Thymus (tissue), 11 donors: ENCODE measurements around the gene HMOX1. TPM values are rescaled to one million over a fixed set of nuclear protein-coding genes. Genes with fewer than 3 reads are reported as not detected.

ENCODE experiments used
- DNase-seq, 9 donors: peaks; one replicate each; pipeline ENCODE4 v3.0.0-alpha.2; 2013; ENCODE audit warnings: low spot score in 9 of 9, low read depth in 6 of 9, missing footprints in 1 of 9
- H3K27ac ChIP-seq, 2 donors: one replicate each; pipeline ENCODE4 v1.5.1; 2013; ENCODE audit warnings: control low read depth in 1 of 2, low read depth in 1 of 2, low read length in 1 of 2, mild to moderate bottlenecking in 1 of 2, moderate library complexity in 1 of 2
- H3K27me3 ChIP-seq, 2 donors: one replicate each; pipeline ENCODE4 v1.5.1; 2013; ENCODE audit warnings: low read length in 1 of 2; ENCODE audit not compliant: control insufficient read depth in 2 of 2, insufficient read depth in 1 of 2
- H3K36me3 ChIP-seq, 2 donors: one replicate each; pipeline ENCODE4 v1.5.1; 2013; ENCODE audit warnings: low read length in 1 of 2, mild to moderate bottlenecking in 1 of 2, moderate library complexity in 1 of 2; ENCODE audit not compliant: control insufficient read depth in 2 of 2, insufficient read depth in 2 of 2
- H3K4me1 ChIP-seq, 2 donors: one replicate each; pipeline ENCODE4 v1.5.1; 2013; ENCODE audit warnings: low read length in 2 of 2; ENCODE audit not compliant: control insufficient read depth in 2 of 2, insufficient read depth in 2 of 2
- H3K4me3 ChIP-seq, 2 donors: one replicate each; pipeline ENCODE4 v1.5.1; 2013; ENCODE audit warnings: low read length in 2 of 2, control low read depth in 1 of 2, mild to moderate bottlenecking in 1 of 2
- H3K9me3 ChIP-seq, 2 donors: one replicate each; pipeline ENCODE4 v1.5.1; 2013; ENCODE audit warnings: low read length in 1 of 2, mild to moderate bottlenecking in 1 of 2; ENCODE audit not compliant: control insufficient read depth in 2 of 2, insufficient read depth in 1 of 2
- WGBS: extraction: QIAGEN DNeasy Blood & Tissue Kit; methylation state at CpG from one replicate; pipeline ENCODE4 v1.1.7; 2013; 5-methylcytosine and 5-hydroxymethylcytosine counted together
- polyA plus RNA-seq: library from polyadenylated mRNA; stranded (reverse); fragments of 200-250 nt; gene quantifications from one replicate; pipeline ENCODE4 v1.2.3, GENCODE V29; 2013
- total RNA-seq: library from RNA; stranded (reverse); fragments of 120-200 nt; gene quantifications from one replicate; pipeline ENCODE4 v1.2.4, GENCODE V29; 2013
- donor health status: healthy.

HMOX1 gene
- total and polyA plus RNA-seq, 2 donors = 32.2 to 119 TPM

DNA sequence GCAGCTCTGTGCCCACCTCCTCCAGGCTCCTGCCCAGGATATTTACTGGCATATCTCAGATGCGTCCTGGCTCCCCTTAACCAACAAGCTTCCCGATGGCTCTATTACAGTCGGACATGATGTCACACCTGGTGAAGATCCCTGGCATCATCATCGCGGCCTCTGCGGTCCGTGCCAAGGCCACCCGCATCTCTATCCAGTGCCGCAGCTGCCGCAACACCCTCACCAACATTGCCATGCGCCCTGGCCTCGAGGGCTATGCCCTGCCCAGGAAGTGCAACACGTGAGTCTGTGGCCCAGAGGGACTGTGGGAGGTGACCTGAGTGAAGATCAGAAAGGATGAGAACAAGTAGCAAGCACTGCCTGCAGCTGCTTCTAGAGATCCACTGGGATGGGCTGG is 25.5 kb downstream of the HMOX1 start:
- H3K36me3 ChIP-seq = peaks cover 77 to 84% of the 10 kb centered on the region in 2 donors
- no peak overlapping the region for H3K27ac ChIP-seq
- peaks cover 6 to 26% of the 10 kb centered on the region in 2 donors for H3K4me1 ChIP-seq
- no peak for DNase-seq
- H3K4me3 ChIP-seq = no peak overlapping the region
- H3K9me3 ChIP-seq = no peaks in the 10 kb centered on the region
- WGBS = 92% methylated on average over 13 of the region's 13 CpGs
- no peaks in the 10 kb centered on the region for H3K27me3 ChIP-seq

DNA sequence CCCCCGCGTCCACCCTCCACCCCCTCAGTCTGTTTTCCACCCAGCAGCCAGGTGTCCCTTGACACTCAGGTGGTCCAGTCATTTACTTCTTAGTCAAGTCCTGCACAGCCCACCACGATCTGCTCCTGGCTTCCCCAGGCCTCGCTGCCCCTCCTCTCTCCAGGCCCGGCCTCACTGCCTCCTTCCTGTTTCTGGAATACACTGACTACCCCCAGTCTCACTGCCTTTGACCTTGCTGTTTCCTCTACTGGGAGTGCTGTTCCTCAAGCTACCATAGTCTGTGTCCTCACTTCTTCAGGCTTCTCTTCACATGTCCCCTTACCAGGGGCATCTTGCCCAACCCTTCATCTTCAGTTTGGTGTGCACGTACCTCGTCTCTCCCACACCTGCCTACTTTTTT is 26.5 kb downstream of the HMOX1 start:
- WGBS = 91% methylated on average over 7 of the region's 7 CpGs
- Histone ChIP-seq H3K4me1 (peaks cover 0 to 18% of the 10 kb centered on the region in 2 donors), H3K9me3 (no peaks in the 10 kb centered on the region), H3K27ac (no peak overlapping the region), H3K4me3 (no peak overlapping the region), H3K27me3 (no peaks in the 10 kb centered on the region), H3K36me3 (peaks cover 84 to 88% of the 10 kb centered on the region in 2 donors)
- no peak for DNase-seq

- DNase-seq = peak in 1 of 9 donors; percentile 56
- H3K4me1 ChIP-seq = peaks cover 0 to 10% of the 10 kb centered on the region in 2 donors
- H3K27me3 ChIP-seq = no peaks in the 10 kb centered on the region
- no peaks in the 10 kb centered on the region for H3K9me3 ChIP-seq
- 83% methylated on average over 16 of the region's 16 CpGs for WGBS
- H3K27ac ChIP-seq = peak overlapping the region; percentile 21 to 43
- H3K4me3 ChIP-seq = no peak overlapping the region
- peaks cover 85% of the 10 kb centered on the region in 2 donors for H3K36me3 ChIP-seq
Measured at GRCh38 chr22:35409783-35410662, 29.1 kb downstream of the HMOX1 start.

DNA sequence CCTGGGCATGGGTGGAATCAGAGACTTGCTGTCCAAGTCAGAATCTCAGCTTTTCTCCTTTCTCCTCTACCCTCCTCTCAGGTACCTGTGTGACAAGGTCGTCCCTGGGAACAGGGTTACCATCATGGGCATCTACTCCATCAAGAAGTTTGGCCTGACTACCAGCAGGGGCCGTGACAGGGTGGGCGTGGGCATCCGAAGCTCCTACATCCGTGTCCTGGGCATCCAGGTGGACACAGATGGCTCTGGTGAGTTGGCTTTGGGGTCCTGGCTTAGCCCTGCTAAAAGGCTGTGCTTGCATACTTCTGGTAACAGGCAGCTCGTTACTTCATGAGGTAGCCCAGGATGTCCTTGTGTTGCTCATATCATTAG is 29.8 kb downstream of the HMOX1 start:
- DNase-seq = no peak
- Histone ChIP-seq H3K9me3 (no peaks in the 10 kb centered on the region), H3K27me3 (no peaks in the 10 kb centered on the region), H3K4me3 (no peak overlapping the region), H3K27ac (peak overlapping the region; percentile 21 to 43), H3K4me1 (peaks cover 0 to 10% of the 10 kb centered on the region in 2 donors), H3K36me3 (peaks cover 84 to 92% of the 10 kb centered on the region in 2 donors)
- WGBS = 97% methylated on average over 6 of the region's 6 CpGs

- peaks cover 85 to 93% of the 10 kb centered on the region in 2 donors for H3K36me3 ChIP-seq
- DNase-seq = no peak
- H3K9me3 ChIP-seq = no peaks in the 10 kb centered on the region
- WGBS = 93% methylated on average over 7 of the region's 7 CpGs
- no peak overlapping the region for H3K4me3 ChIP-seq
- H3K4me1 ChIP-seq = peaks cover 0 to 10% of the 10 kb centered on the region in 2 donors
- no peak overlapping the region for H3K27ac ChIP-seq
- no peaks in the 10 kb centered on the region for H3K27me3 ChIP-seq
Measured at GRCh38 chr22:35411102-35411501, 30.2 kb downstream of the HMOX1 start.

DNA sequence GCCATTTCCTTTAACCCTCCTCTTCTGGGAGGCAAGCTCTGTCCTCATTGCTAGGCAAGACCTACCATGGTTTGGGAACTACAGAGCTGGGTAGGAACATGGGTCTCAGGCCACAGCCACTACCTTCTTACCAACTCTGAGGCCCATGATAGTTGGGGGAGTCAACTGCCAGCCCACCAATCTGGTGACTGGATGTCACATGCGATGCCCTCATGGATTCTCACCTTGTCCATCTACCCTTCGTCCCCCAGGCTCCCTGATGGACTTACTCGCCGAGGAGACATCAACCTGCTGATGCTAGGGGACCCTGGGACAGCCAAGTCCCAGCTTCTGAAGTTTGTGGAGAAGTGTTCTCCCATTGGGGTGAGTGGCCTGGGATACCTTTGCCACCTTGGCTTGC is 32.7 kb downstream of the HMOX1 start:
- Histone ChIP-seq H3K27ac (no peak overlapping the region), H3K4me3 (no peak overlapping the region), H3K36me3 (peaks cover 82 to 89% of the 10 kb centered on the region in 2 donors), H3K9me3 (no peaks in the 10 kb centered on the region), H3K4me1 (peaks cover 0 to 11% of the 10 kb centered on the region in 2 donors), H3K27me3 (no peaks in the 10 kb centered on the region)
- no peak for DNase-seq
- WGBS = 98% methylated on average over 4 of the region's 4 CpGs

DNA sequence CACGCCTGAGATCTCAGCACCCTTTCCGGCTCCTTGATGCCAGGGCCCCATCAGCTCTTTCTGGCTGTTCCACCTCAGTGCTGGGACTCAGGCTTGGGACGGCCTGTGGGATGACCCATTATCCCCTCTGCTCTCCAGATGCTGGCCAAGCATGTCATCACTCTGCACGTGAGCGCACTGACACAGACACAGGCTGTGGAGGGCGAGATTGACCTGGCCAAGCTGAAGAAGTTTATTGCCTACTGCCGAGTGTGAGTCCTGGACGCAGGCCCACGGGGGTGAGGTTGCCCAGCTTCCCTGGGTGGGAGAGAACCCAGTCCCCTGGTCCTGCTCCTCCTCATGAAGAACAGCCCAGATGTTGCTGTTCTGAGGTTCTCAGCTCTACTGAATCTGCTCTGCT is 36.7 kb downstream of the HMOX1 start:
- peaks cover 88 to 90% of the 10 kb centered on the region in 2 donors for H3K36me3 ChIP-seq
- DNase-seq = no peak
- peaks cover 0 to 14% of the 10 kb centered on the region in 2 donors for H3K4me1 ChIP-seq
- 98% methylated on average over 9 of the region's 9 CpGs for WGBS
- H3K4me3 ChIP-seq = no peak overlapping the region
- H3K27me3 ChIP-seq = no peaks in the 10 kb centered on the region
- no peak overlapping the region for H3K27ac ChIP-seq
- no peaks in the 10 kb centered on the region for H3K9me3 ChIP-seq

- Histone ChIP-seq H3K27ac (no peak overlapping the region), H3K4me1 (peaks cover 0 to 14% of the 10 kb centered on the region in 2 donors), H3K9me3 (no peaks in the 10 kb centered on the region), H3K36me3 (peaks cover 92 to 93% of the 10 kb centered on the region in 2 donors), H3K4me3 (no peak overlapping the region), H3K27me3 (no peaks in the 10 kb centered on the region)
- no peak for DNase-seq
- 98% methylated on average over 8 of the region's 8 CpGs for WGBS
Measured at GRCh38 chr22:35418088-35418487, 37.2 kb downstream of the HMOX1 start.

- Histone ChIP-seq H3K9me3 (no peaks in the 10 kb centered on the region), H3K27ac (peak overlapping the region in 1 of 2 donors; percentile 65), H3K4me1 (peaks cover 0 to 14% of the 10 kb centered on the region in 2 donors), H3K27me3 (no peaks in the 10 kb centered on the region), H3K36me3 (peaks cover 93 to 94% of the 10 kb centered on the region in 2 donors), H3K4me3 (no peak overlapping the region)
- 56% methylated on average over 3 of the region's 3 CpGs for WGBS
- peak in 4 of 9 donors; percentile 18 to 59 (median 38) for DNase-seq
Measured at GRCh38 chr22:35418731-35419130, 37.8 kb downstream of the HMOX1 start.
